HG03064 (cell line): Measurements from ENCODE around the gene CHERP.
A peak's percentile ranks its signal among the peaks of the same experiment; 100 is the strongest.
"Not testable (repeated sequence)": the region's sequence is repeated elsewhere in the genome, so short reads cannot be mapped to it uniquely, and the experiment has no call there.

Experiments used
- ATAC-seq: cut with Tn5 transposase; IDR thresholded peaks from one replicate; pipeline ENCODE4 v1.9.1; 2021; ENCODE audit warnings: low read depth; ENCODE audit not compliant: unreplicated experiment

Gene CHERP

GRCh38 chr19:16520986-16521624 is 21.1 kb downstream of the CHERP start:
- ATAC-seq, result no peak

- no peak for ATAC-seq
These were observed 21.9 kb downstream of the CHERP start for GRCh38 chr19:16520074-16520973.

- no peak for ATAC-seq
These were observed 23.0 kb downstream of the CHERP start for GRCh38 chr19:16519230-16519687.

GRCh38 chr19:16518483-16519229 is 23.6 kb downstream of the CHERP start:
- no peak for ATAC-seq

- no peak for ATAC-seq
These were observed 24.2 kb downstream of the CHERP start for GRCh38 chr19:16518061-16518460.

GRCh38 chr19:16516923-16517610 is 25.2 kb downstream of the CHERP start:
- no peak for ATAC-seq

GRCh38 chr19:16516381-16516780 is 25.9 kb downstream of the CHERP start:
- ATAC-seq, result no peak

GRCh38 chr19:16514383-16515019 is 27.7 kb downstream of the CHERP start:
- no peak for ATAC-seq

- ATAC-seq, result not testable (repeated sequence)
These were observed 29.6 kb downstream of the CHERP start for GRCh38 chr19:16512611-16513010.

- no peak for ATAC-seq
These were observed 32.8 kb downstream of the CHERP start for GRCh38 chr19:16509141-16510061.

GRCh38 chr19:16508546-16508945 is 33.7 kb downstream of the CHERP start:
- no peak for ATAC-seq

- no peak for ATAC-seq
These were observed 35.3 kb downstream of the CHERP start for GRCh38 chr19:16506961-16507360.

GRCh38 chr19:16506161-16506560 is 36.1 kb downstream of the CHERP start:
- ATAC-seq, result not testable (repeated sequence)

- ATAC-seq, result no peak
These were observed 38.0 kb downstream of the CHERP start for GRCh38 chr19:16504271-16504670.

GRCh38 chr19:16497837-16498236 is 44.4 kb downstream of the CHERP start:
- no peak for ATAC-seq

- ATAC-seq, result no peak
These were observed 45.2 kb downstream of the CHERP start for GRCh38 chr19:16497042-16497441.

- no peak for ATAC-seq
These were observed 45.6 kb downstream of the CHERP start for GRCh38 chr19:16496613-16496983.

GRCh38 chr19:16495982-16496612 is 46.1 kb downstream of the CHERP start, which contains the start of the genes C19orf44 and CALR3:
TSS of gene C19orf44 (plus strand) at chr19:16496394. CDS start at chr19:16500793, 4,399 bp downstream.
TSS of gene CALR3 (minus strand) at chr19:16496167. CDS start at chr19:16496129, 38 bp downstream.
- peak; percentile 92 for ATAC-seq
